SK-N-SH treated with all-trans-retinoic acid at 6 μM for 48 hours (cell line): ENCODE results near the gene CNTN1.

Source experiments
- ATAC-seq: fragments of 200-7000 bp; cut with Tn5 transposase; 3 replicates; pipeline ENCODE4 v1.9.1; 2020; ENCODE audit warnings: mild to moderate bottlenecking, moderate library complexity
- ARNTL ChIP-seq: fragments of 450-650 bp; formaldehyde crosslinking; IDR thresholded peaks from 2 replicates; pipeline ENCODE4 v1.5.0; 2020; ENCODE audit warnings: low read depth, mild to moderate bottlenecking, moderate library complexity, borderline replicate concordance
- BACH2 ChIP-seq: fragments of 250-450 bp; sonication (Bioruptor Pico); IDR thresholded peaks from 2 replicates; pipeline ENCODE4 v1.9.0; 2021; ENCODE audit warnings: mild to moderate bottlenecking, borderline replicate concordance
- CSDC2 ChIP-seq: fragments of 250-450 bp; sonication (Bioruptor Pico); IDR thresholded peaks from 2 replicates; pipeline ENCODE4 v1.5.0; 2020; ENCODE audit warnings: mild to moderate bottlenecking, moderate library complexity
- ESRRG ChIP-seq: fragments of 250-450 bp; sonication (Bioruptor Pico); IDR thresholded peaks from 2 replicates; pipeline ENCODE4 v1.6.1; 2021; ENCODE audit warnings: mild to moderate bottlenecking
- GLIS3 ChIP-seq: fragments of 250-450 bp; sonication (Bioruptor Pico); IDR thresholded peaks from 2 replicates; pipeline ENCODE4 v1.5.0; 2020; ENCODE audit warnings: mild to moderate bottlenecking, moderate library complexity
- ISL1 ChIP-seq: fragments of 250-450 bp; sonication (Bioruptor Pico); IDR thresholded peaks from 2 replicates; pipeline ENCODE4 v2.1.2; 2022; ENCODE audit warnings: mild to moderate bottlenecking, moderate library complexity
- OSR1 ChIP-seq: fragments of 250-450 bp; sonication (Bioruptor Pico); IDR thresholded peaks from 2 replicates; pipeline ENCODE4 v1.8.0; 2022; ENCODE audit warnings: moderate library complexity, mild to moderate bottlenecking, inconsistent platforms
- PPARA ChIP-seq: fragments of 250-450 bp; sonication (Bioruptor Pico); IDR thresholded peaks from 2 replicates; pipeline ENCODE4 v1.5.0; 2020; ENCODE audit warnings: mild to moderate bottlenecking, borderline replicate concordance
- RARB ChIP-seq: fragments of 250-450 bp; sonication (Bioruptor Pico); IDR thresholded peaks from 2 replicates; pipeline ENCODE4 v1.8.0; 2021; ENCODE audit warnings: mild to moderate bottlenecking, moderate library complexity
- SNAI2 ChIP-seq: fragments of 250-450 bp; sonication (Bioruptor Pico); IDR thresholded peaks from 2 replicates; pipeline ENCODE4 v1.5.0; 2020; ENCODE audit warnings: mild to moderate bottlenecking, moderate library complexity
- TCF4 ChIP-seq: fragments of 250-450 bp; sonication (Bioruptor Pico); IDR thresholded peaks from 2 replicates; pipeline ENCODE4 v1.8.0; 2021; ENCODE audit warnings: mild to moderate bottlenecking, moderate library complexity, borderline replicate concordance
- TOX ChIP-seq: fragments of 250-450 bp; sonication (Bioruptor Pico); IDR thresholded peaks from 2 replicates; pipeline ENCODE4 v1.8.0; 2021; ENCODE audit warnings: mild to moderate bottlenecking, moderate library complexity, borderline replicate concordance
- ZFP3 ChIP-seq: fragments of 250-450 bp; sonication (Bioruptor Pico); IDR thresholded peaks from 2 replicates; pipeline ENCODE4 v1.5.0; 2020; ENCODE audit warnings: mild to moderate bottlenecking, moderate library complexity
- ZFP30 ChIP-seq: fragments of 450-650 bp; formaldehyde crosslinking; IDR thresholded peaks from 2 replicates; pipeline ENCODE4 v1.5.0; 2022; ENCODE audit warnings: mild to moderate bottlenecking, moderate library complexity
- ZNF565 ChIP-seq: fragments of 450-650 bp; formaldehyde crosslinking; conservative IDR thresholded peaks from 2 replicates; pipeline ENCODE4 v1.5.0; 2020; ENCODE audit warnings: low read depth, mild to moderate bottlenecking, moderate library complexity
- ZNF70 ChIP-seq: fragments of 450-650 bp; formaldehyde crosslinking; IDR thresholded peaks from 2 replicates; pipeline ENCODE4 v1.5.0; 2020; ENCODE audit warnings: mild to moderate bottlenecking, moderate library complexity
- TF ChIP-seq, protein P1 (sequence below): fragments of 250-450 bp; sonication (Bioruptor Pico); IDR thresholded peaks from 2 replicates; pipeline ENCODE4 v1.5.1; 2021; ENCODE audit warnings: mild to moderate bottlenecking, moderate library complexity
- TF ChIP-seq, protein P2 (sequence below): fragments of 250-450 bp; sonication (Bioruptor Pico); IDR thresholded peaks from 2 replicates; pipeline ENCODE4 v1.8.0; 2020; ENCODE audit warnings: mild to moderate bottlenecking, moderate library complexity, borderline replicate concordance
- TF ChIP-seq, protein P3 (sequence below): fragments of 250-450 bp; sonication (Bioruptor Pico); IDR thresholded peaks from 2 replicates; pipeline ENCODE4 v1.8.0; 2021; ENCODE audit warnings: low read depth, mild to moderate bottlenecking, moderate library complexity, borderline replicate concordance
- TF ChIP-seq, protein P4 (sequence below): fragments of 250-450 bp; sonication (Bioruptor Pico); IDR thresholded peaks from 2 replicates; pipeline ENCODE4 v1.5.1; 2020; ENCODE audit warnings: low read depth, mild to moderate bottlenecking, moderate library complexity
- TF ChIP-seq, protein P5 (sequence below): fragments of 250-450 bp; sonication (Bioruptor Pico); IDR thresholded peaks from 2 replicates; pipeline ENCODE4 v1.5.0; 2020; ENCODE audit warnings: mild to moderate bottlenecking, moderate library complexity

The CNTN1 gene

DNA sequence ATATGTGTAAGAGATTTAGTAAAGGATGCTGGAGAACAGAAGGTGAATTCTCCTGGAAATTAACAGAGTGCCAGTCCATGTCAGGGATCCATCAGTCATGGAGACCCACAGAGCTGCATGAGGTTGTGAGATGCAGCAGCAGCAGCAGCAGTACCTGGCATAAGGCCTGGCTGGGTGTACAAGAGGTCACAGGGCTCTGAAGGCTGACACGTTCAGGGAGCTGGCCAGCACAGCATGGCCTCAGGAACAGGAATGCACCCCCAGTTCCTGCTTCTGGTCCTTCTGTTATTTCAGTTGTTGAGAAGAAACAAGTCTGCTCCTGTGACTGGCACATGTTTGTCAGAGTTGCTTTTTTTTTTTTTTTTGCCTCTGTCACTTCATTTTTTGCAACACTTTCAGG, 210.8 kb downstream of the CNTN1 start:
- TF ChIP-seq TCF4 (CRISPR knock-in tag) (no peak), BACH2 (CRISPR knock-in tag) (no peak), PPARA (CRISPR knock-in tag) (no peak), CSDC2 (CRISPR knock-in tag) (no peak), ISL1 (CRISPR knock-in tag) (no peak), ZNF565 (CRISPR knock-in tag) (no peak), GLIS3 (CRISPR knock-in tag) (no peak), ZFP30 (CRISPR knock-in tag) (no peak), RARB (CRISPR knock-in tag) (no peak), ESRRG (no peak), SNAI2 (CRISPR knock-in tag) (no peak), OSR1 (CRISPR knock-in tag) (no peak), ARNTL (no peak)
- TF ChIP-seq, protein P1, sequence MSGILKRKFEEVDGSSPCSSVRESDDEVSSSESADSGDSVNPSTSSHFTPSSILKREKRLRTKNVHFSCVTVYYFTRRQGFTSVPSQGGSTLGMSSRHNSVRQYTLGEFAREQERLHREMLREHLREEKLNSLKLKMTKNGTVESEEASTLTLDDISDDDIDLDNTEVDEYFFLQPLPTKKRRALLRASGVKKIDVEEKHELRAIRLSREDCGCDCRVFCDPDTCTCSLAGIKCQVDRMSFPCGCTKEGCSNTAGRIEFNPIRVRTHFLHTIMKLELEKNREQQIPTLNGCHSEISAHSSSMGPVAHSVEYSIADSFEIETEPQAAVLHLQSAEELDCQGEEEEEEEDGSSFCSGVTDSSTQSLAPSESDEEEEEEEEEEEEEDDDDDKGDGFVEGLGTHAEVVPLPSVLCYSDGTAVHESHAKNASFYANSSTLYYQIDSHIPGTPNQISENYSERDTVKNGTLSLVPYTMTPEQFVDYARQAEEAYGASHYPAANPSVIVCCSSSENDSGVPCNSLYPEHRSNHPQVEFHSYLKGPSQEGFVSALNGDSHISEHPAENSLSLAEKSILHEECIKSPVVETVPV (CRISPR knock-in tag) = no peak
- TF ChIP-seq, protein P2, sequence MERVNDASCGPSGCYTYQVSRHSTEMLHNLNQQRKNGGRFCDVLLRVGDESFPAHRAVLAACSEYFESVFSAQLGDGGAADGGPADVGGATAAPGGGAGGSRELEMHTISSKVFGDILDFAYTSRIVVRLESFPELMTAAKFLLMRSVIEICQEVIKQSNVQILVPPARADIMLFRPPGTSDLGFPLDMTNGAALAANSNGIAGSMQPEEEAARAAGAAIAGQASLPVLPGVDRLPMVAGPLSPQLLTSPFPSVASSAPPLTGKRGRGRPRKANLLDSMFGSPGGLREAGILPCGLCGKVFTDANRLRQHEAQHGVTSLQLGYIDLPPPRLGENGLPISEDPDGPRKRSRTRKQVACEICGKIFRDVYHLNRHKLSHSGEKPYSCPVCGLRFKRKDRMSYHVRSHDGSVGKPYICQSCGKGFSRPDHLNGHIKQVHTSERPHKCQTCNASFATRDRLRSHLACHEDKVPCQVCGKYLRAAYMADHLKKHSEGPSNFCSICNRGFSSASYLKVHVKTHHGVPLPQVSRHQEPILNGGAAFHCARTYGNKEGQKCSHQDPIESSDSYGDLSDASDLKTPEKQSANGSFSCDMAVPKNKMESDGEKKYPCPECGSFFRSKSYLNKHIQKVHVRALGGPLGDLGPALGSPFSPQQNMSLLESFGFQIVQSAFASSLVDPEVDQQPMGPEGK (CRISPR knock-in tag) = no peak
- TF ChIP-seq, protein P3, sequence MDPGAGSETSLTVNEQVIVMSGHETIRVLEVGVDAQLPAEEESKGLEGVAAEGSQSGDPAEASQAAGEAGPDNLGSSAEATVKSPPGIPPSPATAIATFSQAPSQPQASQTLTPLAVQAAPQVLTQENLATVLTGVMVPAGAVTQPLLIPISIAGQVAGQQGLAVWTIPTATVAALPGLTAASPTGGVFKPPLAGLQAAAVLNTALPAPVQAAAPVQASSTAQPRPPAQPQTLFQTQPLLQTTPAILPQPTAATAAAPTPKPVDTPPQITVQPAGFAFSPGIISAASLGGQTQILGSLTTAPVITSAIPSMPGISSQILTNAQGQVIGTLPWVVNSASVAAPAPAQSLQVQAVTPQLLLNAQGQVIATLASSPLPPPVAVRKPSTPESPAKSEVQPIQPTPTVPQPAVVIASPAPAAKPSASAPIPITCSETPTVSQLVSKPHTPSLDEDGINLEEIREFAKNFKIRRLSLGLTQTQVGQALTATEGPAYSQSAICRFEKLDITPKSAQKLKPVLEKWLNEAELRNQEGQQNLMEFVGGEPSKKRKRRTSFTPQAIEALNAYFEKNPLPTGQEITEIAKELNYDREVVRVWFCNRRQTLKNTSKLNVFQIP (CRISPR knock-in tag) = no peak
- TF ChIP-seq, protein P4, sequence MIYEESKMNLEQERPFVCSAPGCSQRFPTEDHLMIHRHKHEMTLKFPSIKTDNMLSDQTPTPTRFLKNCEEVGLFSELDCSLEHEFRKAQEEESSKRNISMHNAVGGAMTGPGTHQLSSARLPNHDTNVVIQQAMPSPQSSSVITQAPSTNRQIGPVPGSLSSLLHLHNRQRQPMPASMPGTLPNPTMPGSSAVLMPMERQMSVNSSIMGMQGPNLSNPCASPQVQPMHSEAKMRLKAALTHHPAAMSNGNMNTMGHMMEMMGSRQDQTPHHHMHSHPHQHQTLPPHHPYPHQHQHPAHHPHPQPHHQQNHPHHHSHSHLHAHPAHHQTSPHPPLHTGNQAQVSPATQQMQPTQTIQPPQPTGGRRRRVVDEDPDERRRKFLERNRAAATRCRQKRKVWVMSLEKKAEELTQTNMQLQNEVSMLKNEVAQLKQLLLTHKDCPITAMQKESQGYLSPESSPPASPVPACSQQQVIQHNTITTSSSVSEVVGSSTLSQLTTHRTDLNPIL (CRISPR knock-in tag) = no peak

DNA sequence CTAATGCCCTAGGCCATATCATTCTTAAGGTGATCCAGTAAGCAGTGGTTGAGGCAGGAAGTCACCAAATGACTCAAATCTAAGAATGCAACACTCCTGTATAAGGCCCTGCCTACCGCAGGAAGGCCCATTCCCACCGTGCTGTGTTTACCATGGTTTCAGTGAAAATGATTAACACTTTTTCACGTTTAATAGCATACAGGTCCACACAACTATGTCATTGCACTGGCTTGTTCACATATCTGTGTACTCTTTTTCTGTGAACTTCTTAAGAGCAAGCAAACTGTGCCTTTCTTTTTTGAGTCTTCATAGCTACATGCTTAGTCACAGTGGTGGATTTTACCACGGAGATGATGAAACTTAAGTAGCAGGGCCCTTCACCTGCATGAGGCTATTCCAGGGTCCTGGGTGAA, 214.9 kb downstream of the CNTN1 start:
- TF ChIP-seq ZNF70 (CRISPR knock-in tag) (no peak), TOX (no peak), GLIS3 (CRISPR knock-in tag) (no peak), ZNF565 (CRISPR knock-in tag) (no peak), BACH2 (CRISPR knock-in tag) (no peak), PPARA (CRISPR knock-in tag) (no peak), ZFP30 (CRISPR knock-in tag) (no peak), ARNTL (no peak), RARB (CRISPR knock-in tag) (no peak), SNAI2 (CRISPR knock-in tag) (no peak), CSDC2 (CRISPR knock-in tag) (no peak), ZFP3 (CRISPR knock-in tag) (no peak)
- TF ChIP-seq, protein P5, sequence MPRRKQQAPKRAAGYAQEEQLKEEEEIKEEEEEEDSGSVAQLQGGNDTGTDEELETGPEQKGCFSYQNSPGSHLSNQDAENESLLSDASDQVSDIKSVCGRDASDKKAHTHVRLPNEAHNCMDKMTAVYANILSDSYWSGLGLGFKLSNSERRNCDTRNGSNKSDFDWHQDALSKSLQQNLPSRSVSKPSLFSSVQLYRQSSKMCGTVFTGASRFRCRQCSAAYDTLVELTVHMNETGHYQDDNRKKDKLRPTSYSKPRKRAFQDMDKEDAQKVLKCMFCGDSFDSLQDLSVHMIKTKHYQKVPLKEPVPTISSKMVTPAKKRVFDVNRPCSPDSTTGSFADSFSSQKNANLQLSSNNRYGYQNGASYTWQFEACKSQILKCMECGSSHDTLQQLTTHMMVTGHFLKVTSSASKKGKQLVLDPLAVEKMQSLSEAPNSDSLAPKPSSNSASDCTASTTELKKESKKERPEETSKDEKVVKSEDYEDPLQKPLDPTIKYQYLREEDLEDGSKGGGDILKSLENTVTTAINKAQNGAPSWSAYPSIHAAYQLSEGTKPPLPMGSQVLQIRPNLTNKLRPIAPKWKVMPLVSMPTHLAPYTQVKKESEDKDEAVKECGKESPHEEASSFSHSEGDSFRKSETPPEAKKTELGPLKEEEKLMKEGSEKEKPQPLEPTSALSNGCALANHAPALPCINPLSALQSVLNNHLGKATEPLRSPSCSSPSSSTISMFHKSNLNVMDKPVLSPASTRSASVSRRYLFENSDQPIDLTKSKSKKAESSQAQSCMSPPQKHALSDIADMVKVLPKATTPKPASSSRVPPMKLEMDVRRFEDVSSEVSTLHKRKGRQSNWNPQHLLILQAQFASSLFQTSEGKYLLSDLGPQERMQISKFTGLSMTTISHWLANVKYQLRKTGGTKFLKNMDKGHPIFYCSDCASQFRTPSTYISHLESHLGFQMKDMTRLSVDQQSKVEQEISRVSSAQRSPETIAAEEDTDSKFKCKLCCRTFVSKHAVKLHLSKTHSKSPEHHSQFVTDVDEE = no peak
- TF ChIP-seq, protein P2 (CRISPR knock-in tag) = no peak
- TF ChIP-seq, protein P3 (CRISPR knock-in tag) = no peak
- ATAC-seq = no peak

More for the DNA sequence above, 210.8 kb downstream of the CNTN1 start:
- no peak for ATAC-seq
